ENCODE data around the gene GPC2. TPM values are rescaled to one million over a fixed set of nuclear protein-coding genes. Genes with fewer than 3 reads are reported as not detected.

The GPC2 gene
- total RNA-seq, 4 donors from 2014 or later = 0.66 to 2.7 TPM; not detected in 2

GRCh38 chr7:100153708-100154535 lies 23.3 kb downstream of the GPC2 start:
- no peak for TF ChIP-seq CTCF (IDR thresholded peaks at IDR 0.05; ENCODE audit: low read depth)

- TF ChIP-seq CTCF (IDR thresholded peaks at IDR 0.05; ENCODE audit: low read depth) = no peak
Observed at GRCh38 chr7:100152937-100153666, 24.1 kb downstream of the GPC2 start.

GRCh38 chr7:100152404-100152803 lies 24.8 kb downstream of the GPC2 start:
- TF ChIP-seq CTCF (IDR thresholded peaks at IDR 0.05; ENCODE audit: low read depth) = no peak

GRCh38 chr7:100148559-100149328 lies 28.4 kb downstream of the GPC2 start, which contains the start of gene LAMTOR4:
LAMTOR4 (plus strand) TSS chr7:100148918; CDS start chr7:100148973, 55 bp downstream.
- TF ChIP-seq CTCF (IDR thresholded peaks at IDR 0.05; ENCODE audit: low read depth) = no peak

- no peak for TF ChIP-seq CTCF (IDR thresholded peaks at IDR 0.05; ENCODE audit: low read depth)
Observed at GRCh38 chr7:100148225-100148558, 29.0 kb downstream of the GPC2 start.

- no peak for TF ChIP-seq CTCF (IDR thresholded peaks at IDR 0.05; ENCODE audit: low read depth)
Observed at GRCh38 chr7:100147278-100147677, 29.9 kb downstream of the GPC2 start.

GRCh38 chr7:100142461-100142860 lies 34.7 kb downstream of the GPC2 start:
- TF ChIP-seq CTCF (IDR thresholded peaks at IDR 0.05; ENCODE audit: low read depth) = no peak

Measured in subcutaneous adipose tissue (tissue), 4 donors.